Measurements from ENCODE around the gene CLASP1.
"Not testable (repeated sequence)": the region's sequence is repeated elsewhere in the genome, so short reads cannot be mapped to it uniquely, and the experiment has no call there.

Gene CLASP1

DNA sequence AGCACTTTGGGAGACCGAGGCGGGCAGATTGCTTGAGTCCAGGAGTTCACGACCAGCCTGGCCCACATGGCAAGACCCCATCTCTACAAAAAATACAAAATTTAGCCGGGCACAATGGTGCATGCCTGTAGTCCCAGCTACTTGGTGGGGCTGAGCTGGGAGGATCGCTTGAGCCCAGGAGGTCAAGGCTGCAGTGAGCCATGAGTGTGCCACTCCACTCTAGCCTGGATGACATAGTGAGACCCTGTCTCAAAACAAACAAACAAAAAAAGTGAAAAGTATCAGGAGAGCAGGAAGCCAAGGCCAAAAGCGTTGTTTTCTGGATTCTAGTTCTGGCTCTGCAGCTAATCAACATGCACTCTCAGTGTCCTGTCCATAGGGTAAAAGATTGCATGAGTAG lies 10.7 kb upstream of the CLASP1 start:
- no peak for DNase-seq

DNA sequence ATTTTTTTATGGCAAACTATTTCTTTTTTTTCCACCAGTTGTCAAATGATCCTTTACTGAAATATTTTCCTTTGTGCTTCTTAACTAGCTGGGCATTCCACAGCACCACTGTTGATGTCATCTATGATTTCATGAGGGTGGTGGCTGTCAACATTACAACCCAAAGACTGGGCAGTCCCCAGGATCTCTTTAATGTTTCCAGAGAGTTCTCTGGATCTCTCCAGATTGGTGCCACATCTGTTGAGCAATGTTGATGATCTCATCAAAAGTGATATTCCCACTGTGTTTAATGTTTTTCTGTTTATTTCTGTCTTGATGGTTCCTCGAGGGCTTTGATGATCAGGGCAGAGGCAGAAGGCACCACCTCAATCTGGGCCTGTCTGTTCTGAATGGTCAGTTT lies 9.1 kb upstream of the CLASP1 start:
- not testable (repeated sequence) for DNase-seq

DNA sequence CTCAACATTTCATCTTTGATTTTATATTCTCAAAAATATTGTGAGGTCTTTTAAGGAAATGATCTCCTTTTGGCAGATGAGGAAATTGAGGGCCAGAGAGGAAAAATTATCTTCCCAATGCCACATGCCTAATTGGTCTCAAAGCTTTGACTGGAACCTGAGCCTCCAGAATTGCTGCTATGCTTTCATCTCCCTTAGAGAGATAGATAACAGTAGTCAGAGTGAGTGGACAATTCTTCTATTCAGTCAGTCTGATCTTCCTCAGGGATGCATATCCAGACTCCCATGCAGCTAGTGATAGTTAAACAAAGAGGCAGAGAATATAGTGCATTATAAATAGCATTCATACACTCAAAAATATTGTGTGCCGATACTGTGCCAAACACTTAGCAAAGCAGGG lies 3.8 kb upstream of the CLASP1 start:
- no peak for DNase-seq

- DNase-seq, result peak; percentile 9
Observed at GRCh38 chr2:121650315-121650930, 1.2 kb upstream of the CLASP1 start.

- peak; percentile 99 for DNase-seq
Observed at GRCh38 chr2:121649596-121650314, 493 bp upstream of the CLASP1 start.

DNA sequence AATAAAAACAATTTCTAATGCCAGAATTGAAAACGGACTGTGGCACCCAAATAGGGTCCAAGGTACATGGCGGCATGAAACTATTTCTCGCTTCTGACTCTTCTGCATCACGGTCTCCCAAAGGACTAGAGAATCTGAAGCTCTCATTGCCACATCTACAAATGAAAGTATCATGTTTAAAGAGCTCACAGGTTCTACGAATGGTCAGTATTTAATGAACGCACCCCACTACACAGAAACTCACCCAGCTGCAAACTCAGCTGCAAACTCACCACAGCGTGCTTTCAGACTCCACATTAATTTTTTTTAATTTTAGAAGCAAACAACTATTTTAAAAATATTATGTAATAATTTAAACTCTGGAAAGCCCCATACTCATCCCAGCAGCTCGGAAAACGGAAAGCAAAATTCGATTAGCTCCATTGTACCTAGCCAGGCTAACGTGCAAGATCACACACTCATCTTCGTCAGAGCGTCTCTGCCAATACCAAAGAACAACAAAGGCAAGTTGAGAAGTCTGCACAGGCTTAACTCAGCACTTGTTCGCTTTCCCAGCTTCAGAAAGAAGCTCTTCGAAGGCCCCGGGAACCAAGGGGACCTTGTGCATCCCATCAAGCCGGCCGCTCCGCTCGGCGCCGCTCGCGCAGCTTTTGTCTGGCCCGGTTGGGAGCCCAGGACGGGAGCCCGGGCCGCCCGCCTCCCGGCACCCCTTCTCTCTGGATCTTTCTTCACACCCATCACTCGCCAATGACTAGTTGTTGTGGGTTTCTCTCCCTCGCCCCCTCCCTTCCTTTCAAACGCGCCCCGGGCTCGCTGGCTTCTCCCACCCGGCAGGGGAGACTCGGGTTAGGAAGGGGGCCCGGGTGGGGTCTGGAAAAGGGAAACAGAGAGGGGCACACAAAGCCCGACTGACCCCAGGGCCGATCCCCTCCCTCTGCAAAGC lies 785 bp downstream of the CLASP1 start:
- peak; percentile 50 for DNase-seq

GRCh38 chr2:121647396-121647795 lies 1.9 kb downstream of the CLASP1 start:
- no peak for DNase-seq

- DNase-seq, result no peak
Observed at GRCh38 chr2:121644715-121645114, 4.5 kb downstream of the CLASP1 start.

GRCh38 chr2:121643877-121644276 lies 5.4 kb downstream of the CLASP1 start:
- DNase-seq, result no peak

DNA sequence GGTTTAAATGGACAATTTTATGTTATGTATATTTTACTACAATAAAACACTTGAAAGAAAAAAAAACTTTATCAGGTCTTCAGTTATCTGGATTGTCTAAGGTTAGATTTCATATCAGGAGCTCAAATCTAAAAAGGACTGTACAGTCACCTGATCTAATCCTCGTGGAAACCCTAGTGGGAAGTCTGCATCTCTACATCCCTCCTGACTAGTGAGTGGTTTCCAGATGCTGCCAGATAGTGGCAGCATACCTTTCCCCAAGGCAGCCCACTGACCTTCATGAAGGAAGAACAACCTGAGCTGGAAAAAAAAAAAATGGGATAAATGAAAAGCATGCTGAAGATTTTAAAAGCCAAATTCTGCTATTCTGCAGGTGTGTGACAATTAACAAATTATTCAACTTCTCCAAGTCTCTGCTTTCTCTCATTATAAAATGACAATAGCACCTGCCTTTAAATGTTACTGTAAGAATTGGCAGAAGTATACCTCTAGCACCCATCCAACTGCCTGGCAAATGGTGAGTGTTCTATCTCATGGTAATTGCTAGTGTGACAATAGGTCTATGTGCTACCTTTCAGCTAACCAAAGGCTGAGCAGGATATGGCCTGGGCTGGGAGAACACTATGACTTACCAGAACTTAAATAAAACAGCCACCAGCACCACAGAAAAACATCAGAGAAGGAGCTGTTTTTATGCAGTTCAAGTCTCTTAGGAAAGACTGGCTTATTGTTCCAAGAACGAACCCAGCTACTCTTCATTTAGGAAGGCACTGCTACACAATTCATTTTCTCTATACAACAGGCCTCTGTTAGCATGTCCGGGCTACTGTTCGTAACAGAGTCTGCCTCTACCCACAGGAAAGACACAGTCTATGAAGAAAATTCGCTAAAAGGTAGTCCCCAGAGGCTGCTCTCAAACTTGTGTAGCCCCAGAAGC lies 8.6 kb downstream of the CLASP1 start:
- DNase-seq, result no peak

DNA sequence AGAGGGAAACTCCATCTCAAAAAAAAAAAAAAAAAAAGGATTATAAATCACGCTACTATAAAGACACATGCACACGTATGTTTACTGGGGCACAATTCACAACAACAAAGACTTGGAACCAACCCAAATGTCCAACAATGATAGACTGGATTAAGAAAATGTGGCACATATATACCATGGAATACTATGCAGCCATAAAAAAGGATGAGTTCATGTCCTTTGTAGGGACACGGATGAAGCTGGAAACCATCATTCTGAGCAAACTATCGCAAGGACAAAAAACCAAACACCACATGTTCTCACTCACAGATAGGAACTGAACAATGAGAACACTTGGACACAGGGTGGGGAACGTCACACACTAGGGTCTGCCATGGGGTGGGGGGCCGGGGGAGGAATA lies 9.4 kb downstream of the CLASP1 start:
- not testable (repeated sequence) for DNase-seq

- no peak for DNase-seq
Observed at GRCh38 chr2:121638333-121638732, 10.9 kb downstream of the CLASP1 start.

- DNase-seq, result no peak
Observed at GRCh38 chr2:121635371-121635770, 13.9 kb downstream of the CLASP1 start.

GRCh38 chr2:121634354-121635307 lies 14.6 kb downstream of the CLASP1 start:
- peak; percentile 52 for DNase-seq

- no peak for DNase-seq
Observed at GRCh38 chr2:121633463-121633862, 15.8 kb downstream of the CLASP1 start.

DNA sequence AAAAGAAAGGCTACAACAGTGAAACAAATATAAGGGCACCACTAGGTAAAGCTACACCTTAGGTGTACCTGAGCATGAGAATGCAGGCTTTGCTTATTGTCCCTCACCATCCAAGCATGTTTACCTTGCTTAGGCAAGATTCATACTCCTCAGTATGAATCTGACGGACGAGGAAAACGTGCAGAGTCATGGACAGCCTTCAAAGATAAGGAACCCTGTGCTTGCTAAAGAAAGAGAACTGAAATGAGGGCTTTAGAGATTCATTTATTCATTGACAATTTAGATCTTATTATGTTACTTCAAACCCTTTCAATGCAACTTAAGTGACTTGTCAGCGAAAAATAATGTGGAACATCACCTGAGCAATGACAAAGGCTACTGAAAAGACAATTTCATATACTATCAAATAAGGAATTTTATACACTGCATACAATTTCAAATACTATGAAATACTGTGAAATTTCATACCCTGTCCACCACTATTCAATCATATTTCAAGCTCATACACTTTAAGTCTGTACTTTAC lies 21.7 kb downstream of the CLASP1 start:
- DNase-seq, result no peak

GRCh38 chr2:121626777-121627524 lies 22.3 kb downstream of the CLASP1 start:
- DNase-seq, result no peak

DNA sequence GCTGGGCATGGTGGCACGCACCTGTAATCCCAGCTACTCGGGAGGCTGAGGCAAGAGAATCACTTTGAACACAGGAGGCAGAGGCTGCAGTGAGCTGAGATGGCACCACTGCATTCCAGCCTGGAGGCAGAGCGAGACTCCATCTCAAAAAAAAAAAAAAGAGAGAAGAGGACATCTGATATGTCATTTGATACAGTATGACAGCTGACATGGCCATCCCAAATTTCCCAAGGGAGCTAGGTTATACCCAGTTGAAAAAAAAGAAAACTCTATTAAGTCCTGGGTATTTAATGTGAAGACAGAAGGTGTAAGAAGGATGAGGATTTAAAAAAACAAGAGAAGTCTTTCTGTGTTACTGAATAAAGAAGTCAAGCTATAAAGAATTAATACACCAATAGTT lies 23.3 kb downstream of the CLASP1 start:
- no peak for DNase-seq

- DNase-seq, result no peak
Observed at GRCh38 chr2:121617042-121617599, 32.1 kb downstream of the CLASP1 start.

DNA sequence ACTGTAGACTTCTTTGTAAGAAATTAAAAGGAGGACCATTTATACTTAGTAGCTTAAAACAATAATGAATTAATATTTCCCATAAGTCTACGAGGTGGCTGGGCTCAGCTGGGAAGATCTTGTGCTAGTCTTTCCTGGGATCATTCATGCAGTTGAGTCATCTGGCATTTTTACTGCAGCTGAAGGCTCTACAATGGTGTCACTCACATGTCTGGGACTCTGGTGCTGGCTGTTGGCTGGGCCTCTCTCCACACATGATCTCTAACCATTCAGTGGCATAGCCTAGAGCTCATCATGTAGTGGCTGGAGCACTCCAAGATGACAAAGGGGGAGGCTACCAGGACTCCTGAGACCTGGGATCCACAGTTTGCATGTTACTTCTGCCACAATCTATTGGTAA lies 35.5 kb downstream of the CLASP1 start:
- DNase-seq, result peak; percentile 10

All from fibroblast of skin of back (primary cell).